IMR-90 (cell line): ENCODE results near the gene TRAF3IP3. TPM values are rescaled to one million over a fixed set of nuclear protein-coding genes. Genes with fewer than 3 reads are reported as not detected.

Experiments
- ATAC-seq: fragments of 200-7000 bp; cut with Tn5 transposase; 2 replicates; pipeline ENCODE4 v1.9.1; 2020; ENCODE audit warnings: low read depth, mild to moderate bottlenecking, moderate library complexity
- BruUV-seq: library from RNA; stranded (reverse); fragments of 400-500 nt; replicated peaks from 2 replicates; lab custom pipeline; 2021; lab: Mats Ljungman, UMichigan
- CTCF ChIA-PET: fragments of 300-600 bp; formaldehyde crosslinking; extraction: SDS; loops from one replicate; lab custom pipeline; 2021; ENCODE audit warnings: antibody characterized with exemption; lab: Yijun Ruan, JAX
- POLR2A ChIA-PET: fragments of 300-600 bp; sonication (Branson Sonifier 250); formaldehyde crosslinking; loops from one replicate; lab custom pipeline; 2022; ENCODE audit warnings: antibody characterized with exemption; ENCODE audit not compliant: unreplicated experiment; lab: Charles Lee
- DNase-seq: peaks from one replicate; pipeline ENCODE4 v3.0.0; 2013
- H2AFZ ChIP-seq: replicated peaks from 2 replicates; pipeline ENCODE3; 2013; ENCODE audit warnings: low read length, mild to moderate bottlenecking; ENCODE audit not compliant: poor library complexity
- H2AK5ac ChIP-seq: 2 replicates; pipeline ENCODE4 v1.6.1; 2013; ENCODE audit warnings: low read depth, low read length, inconsistent platforms
- H2AK9ac ChIP-seq: replicated peaks from 2 replicates; pipeline ENCODE3; 2013; ENCODE audit warnings: mild to moderate bottlenecking, low read depth, low read length, moderate library complexity; ENCODE audit not compliant: poor library complexity
- H2BK120ac ChIP-seq: 2 replicates; pipeline ENCODE4 v1.6.1; 2013; ENCODE audit warnings: low read depth, low read length, inconsistent platforms
- H2BK15ac ChIP-seq: 3 replicates; pipeline ENCODE4 v1.6.1; 2013; ENCODE audit warnings: low read depth, low read length, inconsistent platforms
- H2BK20ac ChIP-seq: 2 replicates; pipeline ENCODE4 v1.6.1; 2013; ENCODE audit warnings: low read depth, mild to moderate bottlenecking, inconsistent platforms, low read length, moderate library complexity
- H2BK5ac ChIP-seq: 2 replicates; pipeline ENCODE4 v1.6.1; 2013; ENCODE audit warnings: mild to moderate bottlenecking, low read depth, low read length, inconsistent platforms; ENCODE audit not compliant: poor library complexity, severe bottlenecking
- H3K14ac ChIP-seq: replicated peaks from 2 replicates; pipeline ENCODE4 v1.6.1; 2013; ENCODE audit warnings: low read depth, low read length, inconsistent platforms
- H3K18ac ChIP-seq: 2 replicates; pipeline ENCODE4 v1.6.1; 2013; ENCODE audit warnings: low read depth, low read length, control low read depth
- H3K23ac ChIP-seq: 2 replicates; pipeline ENCODE4 v1.6.1; 2013; ENCODE audit warnings: low read depth, low read length, inconsistent platforms
- H3K27ac ChIP-seq: 2 replicates; pipeline ENCODE4 v1.5.1; 2013; ENCODE audit warnings: mild to moderate bottlenecking, control low read depth, low read length; ENCODE audit not compliant: insufficient read depth
- H3K27me3 ChIP-seq: 2 replicates; pipeline ENCODE4 v1.6.1; 2013; ENCODE audit warnings: low read length; ENCODE audit not compliant: control insufficient read depth, insufficient read depth
- H3K36me3 ChIP-seq: 2 replicates; pipeline ENCODE4 v1.6.1; 2013; ENCODE audit warnings: low read length, mixed read lengths; ENCODE audit not compliant: control insufficient read depth, insufficient read depth
- H3K4ac ChIP-seq: 2 replicates; pipeline ENCODE4 v1.6.1; 2013; ENCODE audit warnings: low read depth, low read length, inconsistent platforms
- H3K4me1 ChIP-seq: 2 replicates; pipeline ENCODE4 v1.6.1; 2013; ENCODE audit warnings: low read length, mixed read lengths; ENCODE audit not compliant: control insufficient read depth, insufficient read depth
- H3K4me2 ChIP-seq: 2 replicates; pipeline ENCODE4 v1.6.1; 2013; ENCODE audit warnings: low read depth, mild to moderate bottlenecking, control low read depth, low read length, moderate library complexity
- H3K4me3 ChIP-seq: 2 replicates; pipeline ENCODE4 v1.5.1; 2013; ENCODE audit warnings: low read depth, mild to moderate bottlenecking, control low read depth, low read length, moderate library complexity; ENCODE audit not compliant: insufficient read depth
- H3K56ac ChIP-seq: 2 replicates; pipeline ENCODE4 v1.6.1; 2013; ENCODE audit warnings: low read length, inconsistent platforms; ENCODE audit not compliant: insufficient read depth; ENCODE audit errors: extremely low read depth
- H3K79me1 ChIP-seq, 2 experiments: 2 replicates each; pipeline ENCODE4 v1.6.1; 2013; ENCODE audit warnings: low read length in 2 of 2, inconsistent platforms in 1 of 2, low read depth in 1 of 2
- H3K9ac ChIP-seq: 2 replicates; pipeline ENCODE4 v1.6.1; 2013; ENCODE audit warnings: low read depth, low read length, control low read depth
- H3K9me1 ChIP-seq: 2 replicates; pipeline ENCODE4 v1.6.1; 2013; ENCODE audit warnings: low read length, inconsistent platforms; ENCODE audit not compliant: insufficient read depth
- H3K9me3 ChIP-seq: 2 replicates; pipeline ENCODE4 v1.6.1; 2013; ENCODE audit warnings: low read length; ENCODE audit not compliant: control insufficient read depth, insufficient read depth
- H4K20me1 ChIP-seq: 2 replicates; pipeline ENCODE4 v1.6.1; 2013; ENCODE audit warnings: low read length, inconsistent platforms; ENCODE audit not compliant: insufficient read depth
- H4K5ac ChIP-seq: 2 replicates; pipeline ENCODE4 v1.6.1; 2013; ENCODE audit warnings: mild to moderate bottlenecking, low read depth, low read length, control low read depth
- H4K8ac ChIP-seq, 2 experiments: 2 replicates each; pipeline ENCODE4 v1.6.1; 2013; ENCODE audit warnings: low read depth in 2 of 2, low read length in 2 of 2, control low read depth in 1 of 2, inconsistent platforms in 1 of 2
- H4K91ac ChIP-seq: 2 replicates; pipeline ENCODE4 v1.6.1; 2013; ENCODE audit warnings: low read depth, low read length, inconsistent platforms; ENCODE audit not compliant: insufficient read depth
- CEBPB ChIP-seq: IDR thresholded peaks from 2 replicates; pipeline ENCODE4 v1.6.1; 2012; ENCODE audit warnings: low read depth, low read length, improper control_type of control experiment
- CHD1 ChIP-seq: IDR thresholded peaks from 2 replicates; pipeline ENCODE4 v1.6.1; 2012; ENCODE audit warnings: low read depth, low read length, improper control_type of control experiment
- CTCF ChIP-seq: conservative IDR thresholded peaks from 2 replicates; pipeline ENCODE4 v1.5.1; 2012; ENCODE audit warnings: mild to moderate bottlenecking, low read depth, low read length, improper control_type of control experiment
- NFE2L2 ChIP-seq: fragments of 150-350 bp; IDR thresholded peaks from 2 replicates; pipeline ENCODE4 v1.6.1; 2016; ENCODE audit warnings: low read depth, mild to moderate bottlenecking, low read length
- RAD21 ChIP-seq: IDR thresholded peaks from 2 replicates; pipeline ENCODE4 v1.6.1; 2012; ENCODE audit warnings: low read length, improper control_type of control experiment
- WGBS, 2 experiments: methylation state at CpG; one replicate each; pipeline versions ENCODE4 v1.1.5 to v1.1.7; 2013; ENCODE audit warnings: missing lambda C conversion rate in 2 of 2; ENCODE audit not compliant: insufficient read length in 1 of 2; ENCODE audit errors: extremely low coverage in 2 of 2; 5-methylcytosine and 5-hydroxymethylcytosine counted together
- dilution Hi-C: fragments of 300-500 bp; cut with HindIII; formaldehyde crosslinking; loops from one replicate; pipeline ENCODE4 v1.14.3; 2018; ENCODE audit warnings: low sequenced_read_pairs; ENCODE audit not compliant: unreplicated experiment
- in situ Hi-C: fragments of 300-500 bp; cut with MboI; formaldehyde crosslinking; loops from 3 replicates; pipeline ENCODE4 v1.14.3; 2019; ENCODE audit warnings: low sequenced_read_pairs, inconsistent platforms, mixed read lengths
- intact Hi-C: fragments of 100-400 bp; cut with micrococcal nuclease; formaldehyde crosslinking; loops from 2 replicates; pipeline ENCODE4 v1.10.0; 2022
- polyA plus RNA-seq, 3 experiments: library from polyadenylated mRNA; depleted of rRNA; stranded (reverse); fragments of >200 nt; gene quantifications; 2 replicates each; pipeline ENCODE4 v1.2.3, GENCODE V29; 2012; ENCODE audit warnings: low replicate concordance in 1 of 3
- total RNA-seq: library from RNA; depleted of rRNA; stranded (reverse); fragments of >200 nt; gene quantifications from 2 replicates; pipeline ENCODE4 v1.2.3, GENCODE V29; 2012

TRAF3IP3 gene
- total and polyA plus RNA-seq, 2 of the 4 experiments (the other 2 are of a cell fraction) = 0.12 to 0.18 TPM

- no CpG with 5 or more reads among the region's 4 CpGs for WGBS, 2 experiments
- Histone ChIP-seq H3K4me2 (no peak overlapping the region), H3K9me3 (no peaks in the 10 kb centered on the region), H3K56ac (no peak overlapping the region), H3K4ac (no peak overlapping the region), H3K18ac (no peak overlapping the region), H4K20me1 (no peaks in the 10 kb centered on the region), H2AFZ (no peak overlapping the region), H3K4me1 (peaks cover 5% of the 10 kb centered on the region; the same call in 1 of the 2 replicates), H2BK20ac (no peak overlapping the region), H3K36me3 (no peaks in the 10 kb centered on the region), H4K8ac (no peak overlapping the region), H3K9ac (no peak overlapping the region), H3K27me3 (no peaks in the 10 kb centered on the region), H3K27ac (no peak overlapping the region), H2AK9ac (no peak overlapping the region), H4K91ac (no peak overlapping the region), H2BK15ac (no peak overlapping the region), H3K23ac (no peak overlapping the region), H3K14ac (no peak overlapping the region), H2BK5ac (no peak overlapping the region), H2AK5ac (0 out of 2 replicates have a peak overlapping the region, but pooled peaks have one; percentile 24), H3K9me1 (peaks cover 3% of the 10 kb centered on the region; the same call in 1 of the 2 replicates), H3K79me1 (no peaks in the 10 kb centered on the region), H3K4me3 (no peak overlapping the region), H4K5ac (no peak overlapping the region), H2BK120ac (no peak overlapping the region)
- ATAC-seq (no peak), DNase-seq (no peak)
- CTCF ChIA-PET = no interaction called here
- POLR2A ChIA-PET = no interaction called here
- dilution Hi-C loops (loop anchor here (25.0 kb wide), 1 partner anchor 178 kb away; no protein-coding TSS in a partner anchor), in situ Hi-C loops (no loop called here), intact Hi-C loops (no loop called here)
- TF ChIP-seq CEBPB = no peak
- TF ChIP-seq CTCF = no peak
- no peak for TF ChIP-seq RAD21
- no peak for TF ChIP-seq CHD1
- TF ChIP-seq NFE2L2 = no peak
- no TSS peak for BruUV-seq
Measured at GRCh38 chr1:209809611-209810010, 53.8 kb downstream of the TRAF3IP3 start.
